CD14-positive monocyte (primary cell): ENCODE measurements around the gene MPZL3. TPM values are rescaled to one million over a fixed set of nuclear protein-coding genes. Genes with fewer than 3 reads are reported as not detected.

ENCODE experiments used
- DNase-seq, 3 donors: peaks; one replicate each; pipeline ENCODE4 v3.0.0-alpha.2; 2011 to 2022
- H2AFZ ChIP-seq: 2 replicates; pipeline ENCODE4 v1.6.0; 2012; ENCODE audit warnings: mild to moderate bottlenecking, low read depth, low read length, inconsistent platforms; ENCODE audit not compliant: insufficient read depth, poor library complexity, severe bottlenecking
- H3K27ac ChIP-seq, 2 donors: 1 replicate in 1 of 2; 2 replicates in 1 of 2; pipeline ENCODE4 v1.5.1; 2012 to 2013; ENCODE audit warnings: low read length in 2 of 2, control low read depth in 1 of 2, inconsistent platforms in 1 of 2, low read depth in 1 of 2, mild to moderate bottlenecking in 1 of 2
- H3K27me3 ChIP-seq, 2 donors: one replicate each; pipeline versions ENCODE4 v1.6.0 to v1.6.1; 2011 to 2013; ENCODE audit warnings: low read length in 2 of 2; ENCODE audit not compliant: control insufficient read depth in 2 of 2, insufficient read depth in 2 of 2
- H3K36me3 ChIP-seq, 2 donors: replicated peaks in 1 of 2; 1 replicate in 1 of 2; 2 replicates in 1 of 2; pipeline versions ENCODE4 v1.5.1 to v1.6.1; 2012 to 2013; ENCODE audit warnings: low read length in 2 of 2, control low read depth in 1 of 2, inconsistent platforms in 1 of 2, mild to moderate bottlenecking in 1 of 2; ENCODE audit not compliant: insufficient read depth in 2 of 2, control insufficient read depth in 1 of 2
- H3K4me1 ChIP-seq, 2 donors: 1 replicate in 1 of 2; 2 replicates in 1 of 2; pipeline versions ENCODE4 v1.5.1 to v1.6.1; 2012 to 2013; ENCODE audit warnings: low read length in 2 of 2, control low read depth in 1 of 2, inconsistent platforms in 1 of 2, mild to moderate bottlenecking in 1 of 2, moderate library complexity in 1 of 2; ENCODE audit not compliant: insufficient read depth in 2 of 2, control insufficient read depth in 1 of 2
- H3K4me2 ChIP-seq: replicated peaks from 2 replicates; pipeline ENCODE3; 2012; ENCODE audit warnings: low read length, moderate library complexity, mild to moderate bottlenecking; ENCODE audit not compliant: poor library complexity, severe bottlenecking; ENCODE audit errors: extremely low read depth
- H3K4me3 ChIP-seq, 3 experiments: fragments of 200-600 bp in 1 of 3; sonication (generic) in 1 of 3; replicated peaks in 1 of 3; 1 replicate in 2 of 3; 2 replicates in 1 of 3; pipeline ENCODE4 v1.5.1; 2011 to 2013; ENCODE audit warnings: low read length in 3 of 3, mild to moderate bottlenecking in 3 of 3, control low read depth in 2 of 3, low read depth in 2 of 3, inconsistent platforms in 1 of 3, moderate library complexity in 1 of 3
- H3K79me2 ChIP-seq: 2 replicates; pipeline ENCODE4 v1.6.0; 2012; ENCODE audit warnings: mild to moderate bottlenecking, control low read depth, inconsistent platforms, low read length, moderate library complexity; ENCODE audit not compliant: insufficient read depth
- H3K9ac ChIP-seq: 2 replicates; pipeline ENCODE4 v1.6.0; 2017; ENCODE audit warnings: low read length, mild to moderate bottlenecking; ENCODE audit not compliant: insufficient read depth, poor library complexity, severe bottlenecking
- H3K9me3 ChIP-seq, 2 donors: replicated peaks in 1 of 2; 1 replicate in 1 of 2; 2 replicates in 1 of 2; pipeline versions ENCODE4 v1.5.1 to v1.6.1; 2012 to 2013; ENCODE audit warnings: low read length in 2 of 2, control low read depth in 1 of 2; ENCODE audit not compliant: control insufficient read depth in 1 of 2, insufficient read depth in 1 of 2
- H4K20me1 ChIP-seq: 2 replicates; pipeline ENCODE4 v1.6.0; 2012; ENCODE audit warnings: mild to moderate bottlenecking, low read length, control low read depth, moderate library complexity; ENCODE audit not compliant: insufficient read depth
- H3K27ac Mint-ChIP-seq, 7 donors: one replicate each; pipeline ENCODE4 v1.8.0; 2020; ENCODE audit warnings: mild to moderate bottlenecking in 7 of 7, mixed read lengths in 7 of 7, moderate library complexity in 6 of 7, inconsistent platforms in 2 of 7
- H3K27me3 Mint-ChIP-seq, 3 donors: one replicate each; pipeline ENCODE4 v1.8.0; 2021 to 2022; ENCODE audit warnings: low read depth in 3 of 3, mild to moderate bottlenecking in 3 of 3, mixed read lengths in 3 of 3, moderate library complexity in 3 of 3, inconsistent platforms in 1 of 3
- H3K36me3 Mint-ChIP-seq, 2 donors: one replicate each; pipeline ENCODE4 v1.8.0; 2020; ENCODE audit warnings: mixed read lengths in 2 of 2, inconsistent platforms in 1 of 2, mild to moderate bottlenecking in 1 of 2
- H3K4me1 Mint-ChIP-seq: one replicate; pipeline ENCODE4 v1.8.0; 2020; ENCODE audit warnings: mild to moderate bottlenecking, mixed read lengths
- H3K4me3 Mint-ChIP-seq, 2 donors: one replicate each; pipeline ENCODE4 v1.8.0; 2020; ENCODE audit warnings: mild to moderate bottlenecking in 2 of 2, mixed read lengths in 2 of 2, moderate library complexity in 1 of 2
- H3K9me3 Mint-ChIP-seq, 7 donors: one replicate each; pipeline ENCODE4 v1.8.0; 2020 to 2022; ENCODE audit warnings: mixed read lengths in 7 of 7, mild to moderate bottlenecking in 6 of 7, moderate library complexity in 6 of 7, inconsistent platforms in 2 of 7
- CTCF ChIP-seq: fragments of 200-600 bp; IDR thresholded peaks from one replicate; pipeline ENCODE4 v1.8.0; 2022; ENCODE audit warnings: antibody characterized with exemption, mild to moderate bottlenecking
- WGBS: methylation state at CpG from one replicate; pipeline ENCODE4 v1.1.5; 2013; ENCODE audit warnings: missing lambda C conversion rate; ENCODE audit not compliant: insufficient coverage; 5-methylcytosine and 5-hydroxymethylcytosine counted together
- intact Hi-C, 2 donors: fragments of 100-400 bp; cut with micrococcal nuclease; formaldehyde crosslinking; loops; one replicate each; pipeline versions ENCODE4 v1.15.0 to v1.15.1; 2023
- polyA plus RNA-seq, 3 donors: library from polyadenylated mRNA; depleted of rRNA in 1 of 3; unstranded in 2 of 3; stranded (reverse) in 1 of 3; fragments of 300-500 nt in 2 of 3; fragments of >200 nt in 1 of 3; fragmentation: Illumina TruSeq in 2 of 3; gene quantifications; 1 replicate in 2 of 3; 2 replicates in 1 of 3; pipeline ENCODE4 v1.2.3, GENCODE V29; 2012 to 2021

Gene MPZL3
- polyA plus RNA-seq, 3 donors, result 4.2 to 8.5 (median 8.0) TPM

- H3K27me3 Mint-ChIP-seq, result peaks cover 2 to 11% (median 7%) of the 10 kb centered on the region in 3 donors
- Histone ChIP-seq H3K9ac (no peak overlapping the region), H3K9me3 (no peaks in the 10 kb centered on the region), H3K27me3 (no peaks in the 10 kb centered on the region), H3K79me2 (no peaks in the 10 kb centered on the region), H3K4me3 (no peak overlapping the region), H3K36me3 (no peaks in the 10 kb centered on the region), H3K27ac (no peak overlapping the region), H3K4me2 (no peak overlapping the region), H3K4me1 (no peaks in the 10 kb centered on the region), H4K20me1 (no peaks in the 10 kb centered on the region), H2AFZ (no peak overlapping the region)
- 100% methylated on average over 2 of the region's 2 CpGs for WGBS
- no peak overlapping the region for H3K27ac Mint-ChIP-seq
- intact Hi-C loops, result no loop called here
- H3K9me3 Mint-ChIP-seq, result peaks cover 0 to 3% (median 0%) of the 10 kb centered on the region in 7 donors
- DNase-seq, result no peak
- no peak for TF ChIP-seq CTCF
- H3K4me1 Mint-ChIP-seq, result no peaks in the 10 kb centered on the region
- no peaks in the 10 kb centered on the region for H3K36me3 Mint-ChIP-seq
- no peak overlapping the region for H3K4me3 Mint-ChIP-seq
Measured at GRCh38 chr11:118272001-118272400, 19.8 kb upstream of the MPZL3 start.

GRCh38 chr11:118267486-118267885 is 15.3 kb upstream of the MPZL3 start:
- H3K4me3 Mint-ChIP-seq, result no peak overlapping the region
- Histone ChIP-seq H4K20me1 (no peaks in the 10 kb centered on the region), H3K36me3 (no peaks in the 10 kb centered on the region), H3K4me1 (peaks cover 25 to 37% of the 10 kb centered on the region in 2 donors), H2AFZ (no peak overlapping the region), H3K27ac (no peak overlapping the region), H3K27me3 (no peaks in the 10 kb centered on the region), H3K4me2 (no peak overlapping the region), H3K4me3 (no peak overlapping the region), H3K9ac (no peak overlapping the region), H3K79me2 (no peaks in the 10 kb centered on the region), H3K9me3 (no peaks in the 10 kb centered on the region)
- no peak for DNase-seq
- H3K27ac Mint-ChIP-seq, result no peak overlapping the region
- peaks cover 7 to 17% (median 11%) of the 10 kb centered on the region in 3 donors for H3K27me3 Mint-ChIP-seq
- intact Hi-C loops, result no loop called here
- whole genome bisulfite sequencing, result no CpG with 5 or more reads among the region's 4 CpGs
- peaks cover under 1 to 6% of the 10 kb centered on the region in 2 donors for H3K36me3 Mint-ChIP-seq
- H3K4me1 Mint-ChIP-seq, result peaks cover 36% of the 10 kb centered on the region
- no peak for TF ChIP-seq CTCF
- H3K9me3 Mint-ChIP-seq, result peaks cover 0 to 2% (median 0%) of the 10 kb centered on the region in 7 donors
